Activated CD4-positive, alpha-beta T cell treated with anti-CD3 and anti-CD28 coated beads for 24 hours (primary cell): ENCODE measurements around the gene HIBADH.
A peak's percentile ranks its signal among the peaks of the same experiment; 100 is the strongest.
"Not testable (repeated sequence)": the region's sequence is repeated elsewhere in the genome, so short reads cannot be mapped to it uniquely, and the experiment has no call there.

Experiments used
- DNase-seq, 2 donors: peaks; one replicate each; pipeline ENCODE4 v3.0.0-alpha.2; 2020; ENCODE audit warnings: low read depth in 2 of 2

HIBADH gene

GRCh38 chr7:27678617-27679260 is 16.1 kb upstream of the HIBADH start:
- no peak for DNase-seq

- no peak for DNase-seq
Observed at GRCh38 chr7:27677912-27678612, 15.4 kb upstream of the HIBADH start.

GRCh38 chr7:27674126-27674525 is 11.4 kb upstream of the HIBADH start:
- DNase-seq = not testable (repeated sequence)

- DNase-seq = no peak
Observed at GRCh38 chr7:27671675-27672074, 9.0 kb upstream of the HIBADH start.

- no peak for DNase-seq
Observed at GRCh38 chr7:27670676-27671075, 8.0 kb upstream of the HIBADH start.

- no peak for DNase-seq
Observed at GRCh38 chr7:27670177-27670576, 7.5 kb upstream of the HIBADH start.

GRCh38 chr7:27665531-27665930 is 2.8 kb upstream of the HIBADH start:
- no peak for DNase-seq

GRCh38 chr7:27663989-27664331 is 1.3 kb upstream of the HIBADH start:
- no peak for DNase-seq

- peak in 1 of 2 donors; percentile 5 for DNase-seq
Observed at GRCh38 chr7:27661811-27662489, 733 bp downstream of the HIBADH start.

- DNase-seq = no peak
Observed at GRCh38 chr7:27656724-27657123, 6.0 kb downstream of the HIBADH start.

GRCh38 chr7:27655184-27655583 is 7.5 kb downstream of the HIBADH start:
- DNase-seq = no peak

- no peak for DNase-seq
Observed at GRCh38 chr7:27652518-27652917, 10.2 kb downstream of the HIBADH start.

- no peak for DNase-seq
Observed at GRCh38 chr7:27651702-27652101, 11.0 kb downstream of the HIBADH start.

- no peak for DNase-seq
Observed at GRCh38 chr7:27650283-27650682, 12.4 kb downstream of the HIBADH start.

GRCh38 chr7:27647489-27647888 is 15.2 kb downstream of the HIBADH start:
- no peak for DNase-seq

- DNase-seq = no peak
Observed at GRCh38 chr7:27647046-27647445, 15.6 kb downstream of the HIBADH start.

GRCh38 chr7:27642271-27642670 is 20.4 kb downstream of the HIBADH start:
- DNase-seq = no peak

GRCh38 chr7:27641581-27642230 is 21.0 kb downstream of the HIBADH start:
- no peak for DNase-seq

GRCh38 chr7:27640884-27641574 is 21.7 kb downstream of the HIBADH start:
- DNase-seq = no peak

- no peak for DNase-seq
Observed at GRCh38 chr7:27639851-27640250, 22.8 kb downstream of the HIBADH start.

GRCh38 chr7:27639048-27639447 is 23.6 kb downstream of the HIBADH start:
- DNase-seq = not testable (repeated sequence)
